A673 (cell line): ENCODE measurements around the gene DPM2.

Experiments used
- CTCF ChIP-seq: fragments of 300-800, 200-600 bp; sonication (generic); conservative IDR thresholded peaks from 2 replicates; pipeline ENCODE4 v1.5.1; 2017; ENCODE audit warnings: low read depth, mild to moderate bottlenecking, antibody characterized with exemption, low read length, moderate library complexity, mixed read lengths
- EZH2 ChIP-seq: fragments of 200-600 bp; sonication (generic); IDR thresholded peaks from 2 replicates; pipeline ENCODE4 v1.6.1; 2017; ENCODE audit warnings: borderline replicate concordance, low read depth, mild to moderate bottlenecking, mixed read lengths, antibody characterized with exemption, low read length; ENCODE audit not compliant: poor library complexity, severe bottlenecking

GRCh38 chr9:127915801-127916719 is 21.6 kb downstream of the DPM2 start:
- TF ChIP-seq CTCF (no peak), EZH2 (no peak)
